HG03196 (cell line): ENCODE measurements around the gene NFASC.

Source experiments
- ATAC-seq: cut with Tn5 transposase; IDR thresholded peaks from one replicate; pipeline ENCODE4 v1.9.1; 2021; ENCODE audit not compliant: unreplicated experiment

Gene NFASC

DNA sequence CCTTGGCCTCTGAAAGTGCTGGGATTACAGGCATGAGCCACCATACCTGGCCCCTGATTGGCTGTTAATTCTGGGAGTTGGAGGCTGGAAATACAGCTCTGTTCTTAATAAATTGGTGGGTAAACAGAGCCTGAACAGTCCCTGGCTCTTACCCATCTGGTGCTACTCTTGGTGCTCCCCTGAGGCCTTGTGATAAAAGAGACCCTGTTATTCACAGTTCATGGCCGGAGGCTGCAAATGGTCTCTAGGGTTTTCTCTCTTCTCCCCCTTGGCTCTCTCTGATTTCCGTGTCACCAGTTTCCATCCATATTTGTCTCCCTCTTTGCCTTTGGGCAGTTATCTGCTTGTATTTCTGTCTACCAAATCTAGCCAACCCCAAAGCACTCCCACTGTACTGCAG, 17.2 kb downstream of the NFASC start:
- ATAC-seq = no peak

DNA sequence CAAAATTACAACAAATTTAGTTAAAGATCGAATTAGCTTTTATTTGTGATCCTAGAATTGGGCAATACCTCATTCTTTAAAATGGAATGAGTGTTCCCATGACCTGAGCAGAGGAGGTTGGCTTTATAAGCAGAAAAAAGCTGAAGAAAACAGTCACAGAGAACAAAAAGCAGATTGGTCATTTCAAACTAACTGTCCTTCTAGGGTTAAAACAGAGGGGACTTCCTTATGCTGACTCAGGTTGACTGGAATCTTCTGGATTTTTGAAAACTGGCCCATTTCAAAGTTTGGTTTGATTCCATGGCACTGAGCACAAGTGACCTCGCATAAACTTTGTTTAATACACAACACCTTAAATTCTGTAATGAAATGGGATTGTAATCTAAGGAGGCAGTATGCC, 17.6 kb downstream of the NFASC start:
- no peak for ATAC-seq

DNA sequence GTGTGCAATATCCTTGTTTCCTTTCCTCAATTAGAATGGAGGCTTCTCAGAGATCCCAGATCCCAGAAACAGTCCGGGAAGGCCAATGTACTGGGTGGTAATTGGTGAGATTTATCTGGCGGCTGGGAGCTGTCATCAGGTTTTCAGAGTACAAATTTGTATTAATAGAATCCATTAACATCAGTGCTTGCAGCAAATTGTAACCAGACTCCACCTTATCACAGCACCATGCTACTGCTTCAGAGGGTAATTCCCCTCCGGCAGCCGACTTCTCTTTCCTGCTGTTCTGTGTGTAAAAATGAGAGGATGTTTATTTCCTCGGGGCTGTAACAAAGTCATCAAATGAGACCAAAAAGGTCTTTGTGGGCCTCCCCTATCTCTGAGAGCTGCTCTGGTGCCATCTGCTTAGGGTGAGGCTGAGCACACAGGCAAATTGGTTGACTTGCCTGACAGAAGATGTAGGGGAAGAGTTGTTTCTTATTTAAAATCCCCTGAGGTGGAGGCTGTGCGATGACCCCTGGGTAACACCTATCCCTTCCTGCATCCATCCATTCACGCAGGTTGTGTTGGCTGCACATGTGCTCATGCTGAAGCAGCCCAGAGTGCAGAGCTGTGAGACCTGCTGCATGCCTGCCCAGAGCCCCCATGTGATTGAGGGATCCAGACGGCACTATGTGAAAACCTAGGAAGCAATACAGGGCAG, 19.2 kb downstream of the NFASC start:
- ATAC-seq = no peak

DNA sequence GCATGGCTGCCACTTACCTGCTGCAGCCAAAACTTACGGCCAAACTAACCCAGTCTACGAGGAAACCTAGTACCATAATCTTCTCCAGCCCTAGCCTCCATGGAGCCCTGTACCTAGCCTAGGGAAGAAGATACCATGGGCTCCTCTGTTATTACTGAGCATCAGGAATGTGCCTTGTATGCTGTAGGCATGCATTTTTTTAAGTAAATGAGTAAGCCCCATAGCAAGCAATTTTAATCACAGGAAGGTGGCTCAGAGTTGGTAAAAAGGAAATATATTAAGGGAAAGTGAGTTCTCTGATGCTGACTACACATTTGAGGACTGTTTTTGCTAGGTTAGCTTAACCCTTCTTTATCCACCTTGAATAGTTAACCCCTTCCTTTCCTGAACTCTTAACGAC, 21.2 kb downstream of the NFASC start:
- no peak for ATAC-seq

DNA sequence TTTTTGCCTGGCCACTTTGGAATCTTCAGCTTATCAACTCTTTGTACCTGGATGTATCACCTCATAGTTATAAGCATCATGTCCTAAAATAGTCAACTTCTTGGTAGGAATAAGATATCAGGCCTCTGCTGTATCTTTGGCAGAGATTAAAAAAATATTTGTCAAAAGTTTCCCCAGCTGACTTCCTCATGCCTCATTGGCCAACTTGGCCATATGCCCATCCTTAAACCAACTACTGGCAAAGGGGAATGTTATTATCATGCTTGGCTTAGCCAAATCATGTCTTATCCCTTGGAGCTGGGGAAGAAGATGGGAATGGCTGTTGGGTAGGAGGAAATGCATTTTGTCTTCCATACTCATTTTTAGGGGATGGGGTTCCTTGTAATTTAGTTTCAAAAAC, 23.4 kb downstream of the NFASC start:
- ATAC-seq = no peak

DNA sequence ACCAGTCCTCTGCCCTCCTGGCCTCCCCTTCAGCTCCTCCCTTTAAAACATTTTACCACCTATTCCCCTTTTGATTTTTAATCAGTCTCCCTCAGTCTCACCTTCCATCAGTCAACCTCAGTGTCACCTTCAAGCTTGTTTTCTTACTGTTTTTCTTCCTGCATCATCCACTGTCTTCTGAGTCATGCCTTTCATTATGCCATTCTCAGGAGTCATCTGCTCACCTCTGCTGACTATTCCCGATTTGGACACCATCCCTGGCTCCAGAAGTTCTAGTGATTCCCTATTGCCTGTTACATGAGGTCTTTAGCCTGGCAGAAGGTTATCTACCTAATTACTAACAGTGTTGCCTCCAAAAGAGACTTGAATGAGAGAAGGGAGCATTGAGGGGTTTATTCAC, 23.9 kb downstream of the NFASC start:
- ATAC-seq = no peak

DNA sequence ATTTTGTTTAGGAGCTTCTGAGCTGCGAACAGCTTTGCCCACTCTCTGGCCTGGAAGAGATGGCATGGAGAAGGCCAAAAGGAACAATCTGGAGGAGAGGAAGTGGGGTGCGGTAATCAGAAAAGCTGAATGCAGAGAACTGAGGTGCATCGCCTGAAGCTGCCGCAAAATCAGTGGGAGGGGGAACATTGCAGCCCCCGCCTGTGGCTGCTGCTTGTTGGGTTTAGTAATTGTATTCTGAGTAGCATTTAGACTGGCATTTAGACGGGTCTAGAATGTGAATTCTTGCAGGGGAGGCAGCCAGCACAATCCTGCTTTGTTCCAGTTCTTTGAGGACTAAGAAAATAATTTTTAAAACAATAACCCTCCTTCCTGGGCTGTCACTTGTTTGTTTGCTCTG, 25.4 kb downstream of the NFASC start:
- ATAC-seq = no peak

DNA sequence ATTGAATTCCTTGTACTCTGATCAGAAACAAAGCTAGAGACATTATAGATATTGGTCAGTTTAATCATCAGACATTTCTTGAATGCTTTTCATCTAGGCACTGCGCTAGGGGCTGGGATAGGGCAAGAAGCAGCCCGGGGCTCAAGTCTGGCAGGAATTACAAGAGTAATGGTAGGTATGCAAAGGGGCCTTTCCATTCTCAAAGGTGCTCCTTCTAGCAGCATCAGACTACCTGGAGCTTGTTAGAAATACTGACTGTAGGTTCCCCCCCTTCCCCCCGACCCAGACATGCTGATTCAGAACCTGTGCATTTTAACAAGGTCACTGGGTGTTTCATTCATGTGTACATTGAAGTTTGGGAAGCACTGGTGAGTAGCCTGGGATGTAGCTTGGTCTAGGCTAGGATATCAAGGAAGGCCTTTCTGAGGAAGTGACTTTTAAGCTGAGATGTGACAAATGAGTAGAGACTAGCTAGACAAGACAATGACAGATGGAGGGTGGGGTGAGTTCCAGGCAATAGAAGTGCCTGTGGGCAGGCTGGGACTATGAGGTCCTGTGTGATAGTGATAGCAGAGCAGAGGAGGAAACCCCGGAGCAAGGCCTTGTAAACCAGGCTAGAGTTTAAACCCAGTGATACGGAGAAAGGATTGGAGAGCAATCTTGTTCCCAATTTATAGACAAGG, 26.3 kb downstream of the NFASC start:
- no peak for ATAC-seq

DNA sequence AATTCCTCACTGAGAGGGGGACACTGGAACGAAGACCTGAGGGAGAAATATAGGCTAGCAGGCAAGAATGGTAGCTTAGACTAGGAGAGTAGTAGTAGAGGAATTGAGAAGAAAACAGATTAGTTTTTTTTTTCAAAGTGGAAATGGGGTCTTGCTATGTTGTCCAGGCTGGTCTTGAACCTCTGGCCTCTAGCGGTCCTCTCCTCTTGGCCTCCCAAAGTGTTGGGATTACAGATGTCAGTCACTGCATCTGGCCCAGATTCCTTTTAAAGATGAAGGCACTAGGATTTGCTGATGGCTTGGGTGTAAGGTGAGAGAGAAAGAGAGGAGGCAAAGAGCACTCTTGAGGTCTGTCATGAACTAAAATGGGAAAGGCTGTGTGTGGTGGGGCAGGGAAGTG, 30.1 kb downstream of the NFASC start:
- no peak for ATAC-seq

DNA sequence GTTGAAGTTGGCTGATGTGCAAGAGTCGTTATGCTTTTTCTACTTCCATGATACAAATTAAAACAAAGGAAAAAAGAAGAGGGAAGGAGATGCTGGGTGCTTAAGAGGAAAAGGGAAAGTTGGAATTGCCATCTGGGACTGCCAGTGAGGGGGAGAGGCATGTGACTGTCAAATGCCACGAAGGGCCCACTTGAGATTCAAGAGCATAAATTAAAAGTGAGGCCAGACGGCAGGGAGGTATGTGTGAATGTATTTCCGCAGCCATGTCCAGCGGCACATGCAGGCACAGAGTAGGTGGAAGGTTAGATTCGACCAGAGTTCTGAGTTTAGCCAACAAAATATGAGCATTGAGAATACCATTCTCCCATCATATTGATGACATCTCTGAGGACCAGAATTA, 32.0 kb downstream of the NFASC start:
- ATAC-seq = no peak

DNA sequence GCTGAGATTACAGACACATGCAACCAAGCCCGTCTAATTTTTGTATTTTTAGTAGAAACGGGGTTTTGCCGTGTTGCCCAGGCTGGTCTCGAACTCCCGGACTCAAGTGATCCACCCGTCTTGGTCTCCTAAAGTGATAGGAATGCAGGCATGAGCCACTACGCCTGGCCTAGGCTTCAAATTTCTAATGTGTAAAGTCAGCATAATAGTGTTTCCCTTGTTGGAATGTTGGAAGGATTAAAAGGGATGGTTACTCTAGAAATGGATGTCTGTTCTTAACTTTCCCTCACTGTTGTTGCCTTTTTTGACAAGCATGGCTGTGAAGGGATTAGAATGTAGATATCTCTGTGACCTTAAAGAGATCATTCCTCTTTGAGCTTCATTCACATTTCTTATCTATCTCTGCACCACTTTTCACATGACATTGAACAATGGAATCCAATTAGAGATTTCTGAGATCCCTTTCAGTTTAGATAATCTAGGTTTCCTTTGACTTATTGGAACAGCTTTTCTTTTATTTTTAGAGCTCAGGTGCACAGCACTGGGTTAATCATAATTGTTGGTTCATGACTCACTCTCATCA, 33.7 kb downstream of the NFASC start:
- no peak for ATAC-seq

DNA sequence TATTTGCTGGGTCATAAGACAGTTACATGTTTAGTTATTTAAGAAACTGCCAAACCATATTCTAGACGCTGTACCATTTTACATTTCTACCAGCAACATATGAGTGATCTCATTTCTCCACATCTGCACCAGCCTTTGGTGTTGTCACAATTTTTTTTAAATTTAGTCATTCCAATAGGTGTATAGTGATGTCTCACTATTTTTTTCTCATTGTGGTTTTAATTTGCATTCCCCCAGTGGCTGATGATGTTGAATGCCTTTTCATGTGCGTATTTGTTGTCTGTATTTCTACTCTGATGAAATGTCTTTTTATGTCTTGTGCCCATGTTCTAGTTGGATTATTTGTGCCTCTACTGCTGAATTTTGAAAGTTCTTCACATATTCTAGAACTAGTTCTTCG, 38.4 kb downstream of the NFASC start:
- ATAC-seq = no peak

DNA sequence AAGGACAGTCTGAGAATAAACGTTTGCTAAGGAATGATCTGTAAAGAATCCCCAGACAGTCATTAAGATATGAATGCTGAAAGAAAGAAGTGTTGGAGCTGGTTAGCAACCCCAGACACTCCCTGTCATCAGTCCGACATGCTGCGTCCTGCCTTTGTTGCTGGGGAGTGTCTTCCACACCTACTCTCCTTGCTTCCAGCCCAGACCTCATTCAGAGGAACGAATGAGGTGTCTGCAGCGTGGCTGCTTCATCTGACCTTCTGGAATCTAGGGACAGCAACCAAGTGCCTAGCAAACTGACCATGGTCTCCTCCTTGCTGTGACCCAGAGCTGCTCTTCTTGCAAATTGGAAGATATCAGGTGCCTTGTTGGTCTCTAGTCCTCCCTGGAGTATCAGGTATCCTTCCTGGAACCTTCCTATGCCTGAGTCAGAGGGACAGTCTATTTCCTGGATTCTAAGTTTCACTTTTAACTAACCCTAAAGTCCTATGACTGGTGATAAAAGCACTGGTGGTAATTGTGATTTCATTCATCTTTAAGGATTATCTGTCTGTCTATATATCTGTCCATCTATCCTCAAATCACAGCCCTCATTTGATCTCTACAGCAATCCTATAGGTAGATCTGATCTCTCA, 45.3 kb downstream of the NFASC start:
- ATAC-seq = no peak

DNA sequence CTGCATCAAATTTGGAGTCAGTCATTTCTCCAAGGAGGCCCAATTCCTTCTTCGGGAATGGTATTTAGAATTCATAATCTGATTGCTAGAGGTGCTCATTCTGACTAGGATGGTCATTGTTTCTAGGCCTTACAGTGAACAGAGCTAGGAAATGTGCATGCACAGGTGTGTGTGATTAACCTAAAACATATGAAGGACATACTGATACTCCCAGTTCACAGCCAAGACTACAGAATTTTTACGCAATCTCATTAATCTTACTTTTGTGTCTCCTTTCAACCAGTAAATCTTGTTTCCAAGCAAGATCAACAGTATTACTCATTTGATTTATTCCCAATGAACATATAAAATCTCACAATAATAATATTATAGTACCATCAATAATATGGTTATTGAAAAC, 47.1 kb downstream of the NFASC start:
- ATAC-seq = no peak

DNA sequence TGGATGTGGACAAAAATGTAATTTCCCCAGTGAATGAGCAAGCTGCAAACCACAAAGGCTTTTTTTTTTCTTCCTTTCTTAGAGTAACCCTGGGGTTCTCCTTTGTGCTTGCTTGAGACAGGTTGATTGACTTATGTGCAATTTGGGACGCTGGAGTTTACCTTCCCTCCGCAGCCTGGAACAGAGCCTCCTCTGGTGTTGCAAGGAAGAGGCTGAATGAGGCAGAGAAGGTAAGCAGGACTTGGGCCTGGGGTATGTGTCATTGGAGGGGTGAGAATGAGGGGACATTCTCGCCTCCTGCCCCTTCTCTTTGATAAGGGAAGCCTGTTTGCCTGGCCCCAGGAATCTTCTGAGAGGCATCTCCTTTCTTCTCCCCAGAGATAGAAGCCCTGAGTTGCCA, 49.8 kb downstream of the NFASC start:
- ATAC-seq = no peak

DNA sequence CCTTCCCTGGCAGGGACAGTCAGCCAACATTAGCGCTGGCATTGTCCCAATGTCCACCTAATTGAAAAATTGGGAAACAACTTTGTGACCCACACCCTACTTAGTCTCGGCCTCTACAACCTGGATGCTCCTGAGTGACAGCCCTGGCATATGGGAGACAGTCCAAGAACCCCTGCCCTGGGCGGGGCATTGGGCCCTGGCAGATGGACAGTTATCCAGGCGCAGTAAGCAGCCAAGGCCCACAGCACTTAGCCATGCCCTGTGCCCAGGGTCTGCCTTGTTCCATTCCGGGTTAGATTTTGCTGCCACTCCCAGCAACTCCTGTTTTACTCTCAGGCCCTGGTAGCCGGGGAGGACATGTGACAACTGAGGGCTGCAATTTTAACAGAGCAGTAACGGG, 50.3 kb downstream of the NFASC start:
- no peak for ATAC-seq

DNA sequence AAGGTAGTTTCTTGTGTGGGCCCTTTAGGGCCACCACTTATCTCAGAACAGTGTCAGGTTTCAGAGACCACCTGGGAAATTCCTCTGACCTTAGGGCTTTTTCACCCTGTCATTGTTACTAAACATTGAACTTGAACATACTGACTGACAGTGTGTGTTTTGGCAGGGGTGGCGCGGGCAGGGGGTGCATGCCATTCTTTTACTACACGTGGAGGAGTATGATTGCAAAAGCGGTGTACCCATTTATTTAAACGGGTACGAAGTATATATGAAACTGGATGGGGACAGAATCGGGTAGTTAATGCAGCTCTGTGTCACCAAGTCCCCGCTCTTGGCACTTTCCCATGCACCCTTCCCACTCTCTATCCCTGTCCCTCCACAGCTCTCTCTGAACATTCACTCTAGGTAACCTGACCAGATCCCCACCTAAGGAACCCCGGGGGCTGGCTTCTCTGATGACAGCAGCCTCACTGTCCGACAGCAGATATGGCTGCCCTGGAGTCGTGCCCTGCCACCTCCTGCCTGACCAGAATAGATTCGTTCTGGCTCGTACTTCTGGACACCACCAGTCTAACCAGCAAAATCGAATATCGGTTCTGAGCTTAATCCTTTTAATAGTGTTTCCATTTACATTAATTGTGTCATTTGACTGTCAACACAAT, 51.3 kb downstream of the NFASC start:
- no peak for ATAC-seq

DNA sequence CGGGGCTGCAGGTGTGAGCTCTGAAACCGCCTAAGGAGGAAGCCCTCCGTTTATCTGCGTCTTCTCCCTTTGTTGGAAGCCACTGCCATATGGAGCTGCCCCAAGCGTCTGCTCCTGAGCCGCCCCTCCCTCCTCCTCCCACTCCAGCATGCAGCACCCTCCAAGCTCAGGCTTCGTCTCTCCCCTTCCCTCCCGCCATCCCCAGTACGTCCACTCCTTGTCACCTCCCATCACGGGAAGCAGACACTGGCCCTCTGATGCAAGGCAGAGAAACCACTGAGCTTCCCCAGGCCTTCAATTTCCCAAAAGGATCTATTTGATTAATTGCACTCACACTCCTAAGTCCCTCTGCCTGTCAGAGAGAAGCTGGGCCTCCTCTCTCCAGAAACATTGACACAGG, 52.5 kb downstream of the NFASC start:
- ATAC-seq = no peak

DNA sequence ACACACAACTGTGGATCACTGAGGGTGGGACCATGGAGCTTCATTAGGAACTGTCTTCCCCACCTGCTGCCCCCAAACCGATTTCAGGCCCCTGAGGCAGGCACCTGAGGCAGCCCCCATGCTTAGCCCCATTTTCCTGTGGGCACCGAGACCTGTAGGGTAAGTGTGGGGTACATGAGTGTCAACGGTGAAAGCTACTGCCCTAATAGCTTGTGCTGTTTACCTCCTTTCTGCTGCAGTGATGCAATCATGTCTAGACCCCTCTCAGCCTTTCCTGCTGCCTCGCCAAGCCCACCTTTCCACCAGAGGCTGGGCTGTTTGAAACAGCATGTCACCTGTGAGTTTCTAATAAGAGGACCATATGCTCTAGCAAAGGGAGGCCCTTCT, 53.0 kb downstream of the NFASC start:
- no peak for ATAC-seq

DNA sequence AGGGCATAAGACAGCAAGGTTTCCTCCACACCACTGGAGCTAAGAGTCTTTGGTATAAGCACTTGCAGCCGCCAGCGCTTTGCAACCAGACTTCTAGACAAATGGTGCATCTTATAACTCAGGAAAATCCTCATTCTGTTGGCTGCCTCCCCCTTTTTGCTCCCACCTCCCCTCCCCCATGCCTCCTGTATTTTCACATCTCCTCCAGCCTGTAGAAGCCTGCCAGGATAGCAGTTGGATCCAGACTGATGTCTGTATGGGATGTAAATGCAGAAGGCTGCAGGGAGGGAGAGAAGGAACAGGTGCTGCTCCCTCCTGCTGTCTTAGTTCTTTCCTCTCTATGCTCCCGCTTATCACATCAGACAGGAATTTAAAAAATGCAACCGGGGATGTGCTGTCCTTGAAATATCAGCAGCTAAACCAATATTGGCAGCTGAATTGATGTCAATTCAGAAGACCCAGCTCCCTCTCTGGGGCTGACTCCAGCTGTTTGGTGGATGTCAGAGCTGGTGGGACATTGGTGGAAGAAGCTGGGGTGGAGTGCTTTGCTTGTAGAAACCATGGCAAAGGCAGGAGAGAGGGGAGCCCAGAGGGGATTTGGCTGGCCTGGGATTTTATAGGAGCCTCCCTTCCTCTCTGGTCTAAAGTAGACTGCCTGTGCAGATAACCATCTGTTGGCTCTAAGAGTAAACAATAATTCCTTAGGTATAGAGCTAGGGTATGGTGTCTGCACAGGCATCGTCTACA, 53.5 kb downstream of the NFASC start:
- no peak for ATAC-seq

DNA sequence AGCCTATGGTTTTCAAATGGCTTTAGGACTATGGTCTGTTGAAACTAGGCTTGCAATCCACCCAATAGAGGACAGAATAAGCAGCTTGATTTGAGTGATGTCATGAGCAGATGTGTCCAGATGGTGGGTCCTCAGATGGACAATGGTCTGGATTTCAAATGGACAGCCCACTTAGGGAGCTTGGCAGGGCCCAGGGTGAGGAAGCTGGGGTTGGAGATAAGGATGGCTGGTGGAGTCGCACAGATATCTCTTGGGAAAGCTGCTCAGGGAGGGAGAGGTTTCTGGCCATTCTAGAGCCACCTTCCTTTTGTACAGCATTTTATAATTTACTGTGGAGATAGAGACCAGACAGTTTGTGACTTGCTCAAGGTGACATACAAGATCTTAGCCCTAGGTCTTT, 55.0 kb downstream of the NFASC start:
- ATAC-seq = no peak
